CD4-positive, alpha-beta T cell treated with Interferon gamma for 1 hour (primary cell): ENCODE results near the gene ASCC3.
"Not testable (repeated sequence)": the region's sequence is repeated elsewhere in the genome, so short reads cannot be mapped to it uniquely, and the experiment has no call there.

ENCODE experiments used
- DNase-seq: peaks from one replicate; pipeline ENCODE4 v3.0.0-alpha.2; 2020

ASCC3 gene

GRCh38 chr6:100712997-100713396 is 168.1 kb downstream of the ASCC3 start:
- DNase-seq: no peak

- no peak for DNase-seq
Measured at GRCh38 chr6:100706491-100706890, 174.6 kb downstream of the ASCC3 start.

DNA sequence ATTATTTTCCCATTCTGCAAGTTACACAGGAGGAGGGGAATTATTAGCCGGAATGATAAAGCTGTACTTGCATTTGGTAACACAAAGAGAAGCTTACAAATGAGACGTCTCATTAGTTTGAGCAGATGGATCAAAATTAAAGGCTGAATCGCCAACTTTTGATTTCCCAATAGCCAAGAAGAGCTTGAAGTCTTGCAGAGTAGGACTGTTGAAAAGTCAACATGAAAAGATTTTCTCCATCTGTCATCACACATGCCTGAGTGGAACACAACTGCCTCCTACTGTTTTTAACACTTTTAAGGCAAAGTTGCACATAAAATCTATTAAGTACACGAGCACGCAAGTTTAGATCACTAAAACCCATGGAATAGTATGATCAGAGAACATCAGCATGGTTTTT is 176.2 kb downstream of the ASCC3 start:
- DNase-seq: no peak

- DNase-seq: no peak
Measured at GRCh38 chr6:100701728-100702127, 179.4 kb downstream of the ASCC3 start.

GRCh38 chr6:100700009-100700408 is 181.1 kb downstream of the ASCC3 start:
- no peak for DNase-seq

DNA sequence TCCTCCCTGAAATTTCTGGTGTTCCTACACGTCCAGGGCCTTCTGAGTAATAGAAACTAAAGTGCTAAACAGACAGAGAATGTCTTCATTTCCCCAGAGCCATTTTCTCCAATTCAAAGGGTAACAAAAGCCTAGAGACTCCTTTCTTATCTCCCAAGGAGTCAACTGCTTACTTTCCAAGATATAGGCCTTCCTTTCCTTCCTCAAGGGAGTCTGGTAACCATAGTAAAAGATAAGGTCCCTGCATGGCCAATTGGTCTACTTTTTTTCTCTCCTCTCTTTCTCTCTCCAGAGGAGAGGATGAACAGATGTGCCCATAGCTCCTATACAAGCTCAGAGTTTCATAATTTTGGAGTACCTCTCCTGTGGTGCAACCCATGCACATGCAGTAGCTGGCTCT is 185.7 kb downstream of the ASCC3 start:
- DNase-seq: no peak

DNA sequence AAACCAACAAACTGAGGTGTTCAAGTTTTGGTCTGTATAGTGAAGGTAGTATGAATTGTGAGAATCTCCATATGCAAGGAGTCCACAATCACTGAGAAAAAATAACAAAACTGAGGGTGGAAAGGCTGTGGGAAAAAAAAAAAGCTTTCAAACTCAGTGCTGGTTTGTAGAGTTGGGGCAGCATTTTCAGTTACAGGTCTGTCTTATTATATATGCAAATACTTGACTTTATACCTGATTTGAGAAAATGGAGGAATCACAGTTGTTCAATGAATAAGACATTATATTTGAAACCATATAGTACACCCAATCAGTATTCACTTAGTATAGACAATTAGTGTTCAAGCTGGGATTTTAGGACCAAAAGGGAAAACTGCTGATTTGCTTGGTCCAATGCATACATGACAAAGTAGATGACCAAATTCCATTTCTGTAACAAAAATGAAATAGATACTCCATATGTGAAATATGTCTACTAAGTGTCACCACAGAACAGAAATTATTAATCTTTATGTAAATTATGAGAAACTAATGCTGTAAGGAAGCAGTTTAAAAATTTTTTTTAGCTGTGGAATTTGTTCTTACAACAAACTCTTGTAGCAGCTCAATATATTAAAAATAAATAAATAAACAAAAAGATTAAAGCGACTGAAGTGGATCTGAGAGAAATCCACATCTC is 187.7 kb downstream of the ASCC3 start:
- no peak for DNase-seq

DNA sequence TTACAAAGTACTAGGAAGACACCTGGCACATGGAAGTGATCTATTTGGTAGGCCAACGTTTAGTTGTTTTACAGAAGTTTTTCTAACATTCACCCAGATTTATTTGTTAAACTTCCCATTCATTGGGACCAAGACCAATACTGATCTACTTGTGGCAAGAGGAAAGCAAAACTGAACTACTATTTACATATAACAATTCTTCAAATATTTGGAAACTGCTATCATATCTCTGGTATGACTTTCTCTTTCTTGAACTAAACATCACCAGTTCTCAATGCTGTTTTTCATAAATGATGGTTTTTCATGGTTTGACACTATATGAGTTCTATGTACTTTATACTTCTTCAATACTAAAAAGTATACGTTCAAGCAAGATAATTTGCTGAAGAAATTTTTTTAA is 189.2 kb downstream of the ASCC3 start:
- DNase-seq: no peak

DNA sequence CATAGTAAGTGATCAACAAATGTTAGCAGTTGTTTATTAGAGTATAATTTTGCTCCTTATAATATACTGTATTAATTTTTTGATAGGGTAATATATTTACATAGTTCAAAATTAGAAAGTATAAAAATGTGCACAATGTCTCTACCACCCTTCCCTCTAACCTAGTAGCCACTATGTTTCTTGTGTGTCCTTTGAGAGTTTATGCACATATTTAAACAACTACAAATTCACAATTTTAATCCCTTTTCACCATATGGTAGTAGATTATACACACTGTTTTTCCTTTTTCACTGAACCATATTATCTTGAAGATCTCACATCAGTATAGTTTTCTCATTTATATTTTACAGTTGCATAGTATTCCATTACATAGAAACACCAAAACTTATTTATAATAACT is 194.9 kb downstream of the ASCC3 start:
- DNase-seq: no peak

- DNase-seq: no peak
Measured at GRCh38 chr6:100685747-100686146, 195.4 kb downstream of the ASCC3 start.

DNA sequence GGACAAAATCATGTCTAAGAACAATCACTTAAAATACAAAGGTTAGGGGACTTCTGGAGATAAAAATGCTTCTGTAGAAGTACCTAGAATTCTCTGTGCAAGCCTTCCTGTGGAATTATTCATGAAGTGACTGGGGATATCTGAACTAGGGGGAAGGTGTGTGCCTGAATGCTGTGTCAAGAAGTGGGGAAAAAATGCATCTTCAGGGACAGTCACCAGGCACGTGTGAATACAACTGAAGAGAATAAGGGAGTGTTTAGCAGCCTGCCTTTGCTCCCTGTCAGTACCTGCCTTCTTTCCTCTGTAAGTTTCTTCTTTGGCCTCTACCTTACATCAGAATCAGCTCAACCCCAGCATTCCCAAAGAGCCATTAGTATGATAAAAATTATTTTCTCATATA is 201.0 kb downstream of the ASCC3 start:
- DNase-seq: no peak

GRCh38 chr6:100678027-100678426 is 203.1 kb downstream of the ASCC3 start:
- no peak for DNase-seq

DNA sequence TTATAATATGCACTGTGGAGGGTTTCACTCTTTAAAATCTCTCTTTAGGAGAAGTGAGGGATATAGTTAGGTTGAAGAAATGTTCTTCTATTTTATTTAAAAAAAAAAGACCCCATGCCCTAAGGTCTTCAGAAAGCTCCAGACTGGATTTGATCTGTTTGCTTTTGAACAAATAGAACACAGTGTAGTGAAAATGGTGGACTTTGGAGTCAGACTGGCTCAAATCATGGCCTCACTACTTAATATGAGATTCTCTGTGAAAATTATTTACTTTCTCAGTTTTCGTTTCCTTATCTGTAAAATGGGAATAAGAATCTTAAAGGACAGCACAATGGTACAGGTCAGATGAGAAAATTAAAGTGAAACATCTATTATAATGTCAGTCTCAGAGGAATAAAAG is 203.9 kb downstream of the ASCC3 start:
- DNase-seq: no peak

DNA sequence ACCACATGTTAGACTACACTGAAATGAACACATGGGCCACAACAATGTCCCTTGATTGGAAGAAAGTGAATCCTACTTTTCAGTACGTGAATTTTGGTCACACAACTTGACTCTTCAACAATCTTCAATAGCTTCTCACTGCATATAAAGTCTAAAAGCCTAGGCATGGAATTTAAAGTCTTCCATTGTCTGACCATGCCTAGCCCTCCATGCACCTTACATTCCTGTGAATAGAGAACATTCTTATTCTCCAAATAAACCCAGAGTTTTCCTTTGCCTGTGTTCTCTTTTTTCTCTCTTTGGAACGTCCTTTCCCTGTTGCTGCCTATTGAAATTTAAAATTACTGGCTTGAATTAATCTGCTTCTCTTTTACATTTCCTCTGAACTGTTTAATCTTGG is 207.5 kb downstream of the ASCC3 start:
- DNase-seq: no peak

- DNase-seq: no peak
Measured at GRCh38 chr6:100671740-100672139, 209.4 kb downstream of the ASCC3 start.

DNA sequence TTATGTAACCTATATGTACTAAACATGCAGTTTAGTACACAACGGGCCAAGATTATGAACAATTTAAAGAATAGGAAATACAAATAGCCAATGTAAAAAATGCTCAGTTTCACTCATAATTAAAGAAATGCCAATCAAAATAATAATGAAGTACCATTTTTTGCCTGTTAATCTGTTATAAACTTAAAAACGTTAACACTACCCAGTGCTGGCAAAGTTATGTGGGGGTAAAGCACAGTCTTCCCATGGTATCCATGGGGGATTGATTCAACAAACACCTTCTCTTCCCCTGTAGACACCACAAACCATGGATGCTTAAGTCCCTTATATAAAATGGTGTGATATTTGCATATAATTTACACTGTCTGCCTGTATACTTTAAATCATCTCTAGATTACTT is 211.1 kb downstream of the ASCC3 start:
- no peak for DNase-seq

GRCh38 chr6:100665041-100665380 is 216.1 kb downstream of the ASCC3 start:
- no peak for DNase-seq

GRCh38 chr6:100664274-100665040 is 216.7 kb downstream of the ASCC3 start:
- DNase-seq: no peak

DNA sequence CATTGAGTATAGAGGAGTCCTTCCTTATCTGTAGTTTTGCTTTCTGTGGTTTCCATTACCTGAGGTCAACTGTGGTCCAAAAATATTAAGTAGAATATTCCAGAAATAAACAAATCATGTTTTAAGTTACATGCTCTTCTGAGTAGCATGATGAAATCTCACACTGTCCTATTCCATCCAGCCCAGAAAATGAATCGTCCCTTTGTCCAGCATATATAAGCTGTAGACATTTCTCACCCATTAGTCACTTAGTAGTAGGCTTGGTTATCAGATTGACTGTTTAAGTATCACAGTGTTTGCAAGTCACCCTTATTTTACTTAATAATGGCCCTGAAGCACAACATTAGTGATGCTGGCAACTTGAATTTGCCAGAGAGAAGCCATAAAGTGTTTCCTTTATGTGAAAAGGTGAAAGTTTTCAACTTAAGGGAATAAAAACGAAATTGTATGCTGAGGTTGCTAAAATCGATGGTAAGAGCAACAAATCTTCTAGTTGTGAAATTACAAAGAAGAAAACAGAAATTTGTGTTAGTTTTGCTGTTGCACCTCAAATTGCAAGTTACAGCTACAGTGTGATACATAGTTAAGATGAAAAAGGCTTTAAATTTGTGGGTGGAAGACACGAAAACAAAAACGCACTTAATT is 217.8 kb downstream of the ASCC3 start:
- no peak for DNase-seq

DNA sequence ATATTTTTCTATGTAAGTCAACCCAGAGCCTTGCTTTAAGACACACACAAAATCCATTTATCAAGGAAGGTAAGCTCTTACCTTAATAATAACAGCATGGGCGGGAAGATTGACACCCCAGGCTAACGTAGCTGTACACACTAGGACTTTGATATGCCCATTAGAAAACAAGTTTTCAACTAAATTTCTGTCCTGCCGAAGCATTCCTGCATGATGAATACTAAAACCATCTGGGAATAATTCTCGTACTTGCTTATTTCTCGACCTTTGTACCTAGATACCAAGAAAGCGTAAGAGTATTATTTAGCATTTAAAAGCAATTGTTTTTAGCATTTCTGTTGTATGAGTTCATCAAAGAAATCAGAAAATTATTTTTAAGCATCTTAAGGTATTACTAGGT is 218.9 kb downstream of the ASCC3 start:
- no peak for DNase-seq

GRCh38 chr6:100658486-100658885 is 222.6 kb downstream of the ASCC3 start:
- no peak for DNase-seq

DNA sequence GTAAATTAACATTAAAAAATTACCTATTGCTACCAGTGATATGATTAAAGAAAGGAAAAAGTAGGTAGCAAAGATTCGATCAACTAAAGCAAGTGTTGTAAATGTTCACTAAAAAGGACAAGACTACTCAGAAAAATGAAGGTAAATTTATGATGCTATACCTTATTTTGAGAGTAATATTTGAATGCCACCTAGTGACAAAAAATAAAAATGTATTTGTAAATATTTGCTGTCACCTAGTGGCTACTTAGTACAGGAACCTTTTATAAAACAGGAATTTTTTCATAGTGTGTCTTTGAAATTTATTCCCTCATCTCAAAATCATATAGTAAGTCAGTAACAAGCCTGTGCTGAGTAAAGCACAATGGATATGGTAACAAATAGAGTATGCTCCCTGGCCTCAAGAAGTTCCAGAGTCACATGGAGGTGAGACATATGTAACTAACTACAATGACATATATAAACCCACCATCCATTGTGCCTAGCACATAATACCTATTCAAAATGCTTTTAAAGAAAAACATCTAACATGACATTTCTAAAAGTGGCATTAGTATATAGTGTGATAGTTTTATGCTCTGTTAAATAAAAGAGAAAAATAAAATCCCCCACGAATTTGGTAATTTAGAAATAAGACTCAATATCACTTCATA is 223.3 kb downstream of the ASCC3 start:
- no peak for DNase-seq

DNA sequence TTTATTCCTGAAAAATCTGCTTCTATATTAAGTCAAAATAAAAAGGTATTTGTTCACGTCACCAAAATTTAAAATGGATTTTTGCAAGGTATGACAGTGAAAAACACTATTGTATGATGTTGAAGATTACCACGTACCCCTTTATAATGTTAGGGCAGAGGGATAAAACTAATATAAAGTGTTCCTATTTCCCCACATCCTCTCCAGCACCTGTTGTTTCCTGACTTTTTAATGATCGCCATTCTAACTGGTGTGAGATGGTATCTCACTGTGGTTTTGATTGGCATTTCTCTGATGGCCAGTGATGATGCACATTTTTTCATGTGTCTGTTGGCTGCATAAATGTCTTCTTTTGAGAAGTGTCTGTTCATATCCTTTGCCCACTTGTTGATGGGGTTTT is 240.0 kb downstream of the ASCC3 start:
- not testable (repeated sequence) for DNase-seq
